GM19025 (cell line): ENCODE data around the gene MTARC2.

Experiments
- ATAC-seq: cut with Tn5 transposase; IDR thresholded peaks from one replicate; pipeline ENCODE4 v1.9.1; 2021; ENCODE audit warnings: mild to moderate bottlenecking, low read depth, moderate library complexity; ENCODE audit not compliant: unreplicated experiment

The MTARC2 gene

GRCh38 chr1:220824031-220824989 lies 76.2 kb downstream of the MTARC2 start:
- no peak for ATAC-seq

GRCh38 chr1:220825819-220826551 lies 77.9 kb downstream of the MTARC2 start:
- no peak for ATAC-seq

GRCh38 chr1:220826729-220827128 lies 78.6 kb downstream of the MTARC2 start:
- ATAC-seq: no peak

- no peak for ATAC-seq
Measured at GRCh38 chr1:220827445-220828178, 79.5 kb downstream of the MTARC2 start.

GRCh38 chr1:220828179-220828490 lies 80.0 kb downstream of the MTARC2 start:
- ATAC-seq: no peak

- ATAC-seq: no peak
Measured at GRCh38 chr1:220828950-220829586, 80.9 kb downstream of the MTARC2 start.

- ATAC-seq: no peak
Measured at GRCh38 chr1:220833436-220833835, 85.3 kb downstream of the MTARC2 start.
